H54 (cell line): ENCODE measurements around the gene FAM13A.

Source experiments
- DNase-seq: peaks from one replicate; pipeline ENCODE4 v3.0.0; 2011; ENCODE audit warnings: low spot score, mixed read lengths; ENCODE audit not compliant: insufficient read length
- FAIRE-seq: peaks from 3 replicates; lab custom pipeline; 2011; peaks lifted over from hg19 to GRCh38; lab: Jason Lieb, UNC
- POLR2A ChIP-seq: IDR thresholded peaks from 2 replicates; pipeline ENCODE4 v1.6.1; 2011; ENCODE audit warnings: low read depth, mild to moderate bottlenecking, low read length

The FAM13A gene

GRCh38 chr4:88827442-88827841, 229.5 kb downstream of the FAM13A start:
- FAIRE-seq: no peak
- TF ChIP-seq POLR2A: no peak
- DNase-seq: no peak

- no peak for TF ChIP-seq POLR2A
- FAIRE-seq (no peak), DNase-seq (no peak)
Measured at GRCh38 chr4:88826771-88827170, 230.2 kb downstream of the FAM13A start.

- FAIRE-seq: no peak
- no peak for DNase-seq
- no peak for TF ChIP-seq POLR2A
Measured at GRCh38 chr4:88825931-88826330, 231.1 kb downstream of the FAM13A start.

- no peak for TF ChIP-seq POLR2A
- DNase-seq (peak; percentile 22), FAIRE-seq (peak; percentile 92)
Measured at GRCh38 chr4:88823058-88823919, 233.7 kb downstream of the FAM13A start.

- DNase-seq (no peak), FAIRE-seq (no peak)
- no peak for TF ChIP-seq POLR2A
Measured at GRCh38 chr4:88822034-88822789, 234.8 kb downstream of the FAM13A start.

- TF ChIP-seq POLR2A: no peak
- FAIRE-seq: no peak
- no peak for DNase-seq
Measured at GRCh38 chr4:88821522-88821921, 235.5 kb downstream of the FAM13A start.

GRCh38 chr4:88820698-88821415, 236.1 kb downstream of the FAM13A start:
- no peak for TF ChIP-seq POLR2A
- FAIRE-seq (no peak), DNase-seq (no peak)

- no peak for DNase-seq
- FAIRE-seq: no peak
- no peak for TF ChIP-seq POLR2A
Measured at GRCh38 chr4:88819818-88820697, 236.9 kb downstream of the FAM13A start.

- no peak for DNase-seq
- no peak for FAIRE-seq
- TF ChIP-seq POLR2A: no peak
Measured at GRCh38 chr4:88818631-88819470, 238.1 kb downstream of the FAM13A start.

- TF ChIP-seq POLR2A: no peak
- DNase-seq (no peak), FAIRE-seq (no peak)
Measured at GRCh38 chr4:88817740-88818139, 239.2 kb downstream of the FAM13A start.

- no peak for FAIRE-seq
- no peak for DNase-seq
- no peak for TF ChIP-seq POLR2A
Measured at GRCh38 chr4:88816360-88816759, 240.6 kb downstream of the FAM13A start.

GRCh38 chr4:88814043-88814617, 242.9 kb downstream of the FAM13A start:
- TF ChIP-seq POLR2A: no peak
- FAIRE-seq (no peak), DNase-seq (no peak)
